Mononuclear cell (primary cell): Measurements from ENCODE around the gene PDCD10. TPM values are rescaled to one million over a fixed set of nuclear protein-coding genes. Genes with fewer than 3 reads are reported as not detected.

Experiments used
- H3K27me3 ChIP-seq: 2 replicates; pipeline ENCODE4 v1.6.0; 2011; ENCODE audit warnings: low read length, control low read depth; ENCODE audit not compliant: insufficient read depth
- H3K4me1 ChIP-seq: 2 replicates; pipeline ENCODE4 v1.5.1; 2011; ENCODE audit warnings: mild to moderate bottlenecking, low read length, control low read depth; ENCODE audit not compliant: insufficient read depth
- H3K4me3 ChIP-seq: 2 replicates; pipeline ENCODE4 v1.5.1; 2011; ENCODE audit warnings: mild to moderate bottlenecking, low read length, moderate library complexity
- H3K9me3 ChIP-seq: 2 replicates; pipeline ENCODE4 v1.5.1; 2011; ENCODE audit warnings: low read depth, mild to moderate bottlenecking, control low read depth, low read length
- total RNA-seq: library from RNA; depleted of rRNA; stranded (reverse); fragments of >200 nt; gene quantifications from one replicate; pipeline ENCODE4 v1.2.3, GENCODE V29; 2012

Gene PDCD10
- total RNA-seq, 1 donor: 82.0 TPM

GRCh38 chr3:167671878-167672427, 62.7 kb downstream of the PDCD10 start:
- H3K4me3 ChIP-seq: no peak overlapping the region
- no peaks in the 10 kb centered on the region for H3K4me1 ChIP-seq
- H3K27me3 ChIP-seq: no peaks in the 10 kb centered on the region
- peaks cover 16% of the 10 kb centered on the region for H3K9me3 ChIP-seq

DNA sequence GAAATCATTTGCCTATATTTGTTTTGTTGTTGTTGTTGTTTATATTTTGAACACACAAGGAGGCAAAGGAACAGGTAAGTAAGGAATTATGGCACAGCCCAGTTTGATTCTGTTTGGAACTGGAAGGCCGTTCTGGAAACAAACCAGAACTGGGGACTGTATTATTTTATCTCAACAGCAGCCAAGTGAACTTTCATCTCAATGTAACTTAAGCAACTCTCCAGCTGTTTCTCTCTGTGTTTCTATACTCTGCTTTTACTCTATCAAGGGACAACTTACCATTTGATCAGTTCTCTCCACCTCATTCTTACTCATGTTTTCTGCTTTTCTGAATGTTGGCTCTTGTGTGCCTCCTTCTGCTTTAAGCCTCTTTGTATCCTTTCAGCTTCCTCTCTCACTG, 65.0 kb downstream of the PDCD10 start:
- H3K9me3 ChIP-seq: no peaks in the 10 kb centered on the region
- no peak overlapping the region for H3K4me3 ChIP-seq

DNA sequence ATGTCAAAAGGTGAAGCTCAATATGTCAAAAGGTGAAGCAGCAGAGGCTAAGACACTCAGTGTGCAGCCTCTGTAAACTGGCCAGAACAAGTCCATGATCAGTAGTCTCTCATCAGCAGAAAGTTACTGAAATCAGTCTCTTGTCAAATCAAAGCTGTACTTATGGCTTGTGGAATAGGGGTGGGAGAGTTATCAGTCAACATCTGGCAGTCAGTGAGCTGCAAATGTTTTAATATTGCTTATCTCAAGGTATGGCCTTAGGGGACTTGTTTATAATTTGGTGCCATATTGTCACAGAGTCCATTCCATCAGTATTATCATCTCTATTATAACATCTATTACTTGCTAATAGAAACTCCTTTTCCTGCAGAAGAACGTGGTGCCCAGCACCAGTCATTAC, 66.0 kb downstream of the PDCD10 start:
- H3K4me1 ChIP-seq: no peaks in the 10 kb centered on the region
- H3K27me3 ChIP-seq: no peaks in the 10 kb centered on the region
- H3K4me3 ChIP-seq: no peak overlapping the region
- no peaks in the 10 kb centered on the region for H3K9me3 ChIP-seq

More for the DNA sequence above, 65.0 kb downstream of the PDCD10 start:
- Histone ChIP-seq H3K27me3 (no peaks in the 10 kb centered on the region), H3K4me1 (no peaks in the 10 kb centered on the region)

DNA sequence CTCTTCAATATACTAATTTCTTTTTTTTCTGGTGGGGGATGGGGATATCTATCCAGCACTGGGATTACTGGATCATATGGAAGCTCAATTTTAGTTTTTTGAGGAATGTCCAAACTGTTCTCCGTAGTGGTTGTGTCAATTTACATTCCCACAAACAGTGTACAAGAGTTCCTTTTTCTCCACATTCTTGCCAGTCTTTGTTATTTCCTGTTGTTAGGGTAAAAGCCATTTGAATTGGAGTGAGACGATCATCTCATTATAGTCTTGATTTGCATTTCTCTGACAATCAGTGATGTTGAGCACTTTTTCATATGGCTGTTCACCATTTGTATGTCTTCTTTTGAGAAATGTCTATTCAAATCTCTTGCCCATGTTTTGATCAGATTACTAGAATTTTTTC, 68.1 kb downstream of the PDCD10 start:
- no peaks in the 10 kb centered on the region for H3K4me1 ChIP-seq
- no peaks in the 10 kb centered on the region for H3K9me3 ChIP-seq
- H3K27me3 ChIP-seq: no peaks in the 10 kb centered on the region
- no peak overlapping the region for H3K4me3 ChIP-seq

DNA sequence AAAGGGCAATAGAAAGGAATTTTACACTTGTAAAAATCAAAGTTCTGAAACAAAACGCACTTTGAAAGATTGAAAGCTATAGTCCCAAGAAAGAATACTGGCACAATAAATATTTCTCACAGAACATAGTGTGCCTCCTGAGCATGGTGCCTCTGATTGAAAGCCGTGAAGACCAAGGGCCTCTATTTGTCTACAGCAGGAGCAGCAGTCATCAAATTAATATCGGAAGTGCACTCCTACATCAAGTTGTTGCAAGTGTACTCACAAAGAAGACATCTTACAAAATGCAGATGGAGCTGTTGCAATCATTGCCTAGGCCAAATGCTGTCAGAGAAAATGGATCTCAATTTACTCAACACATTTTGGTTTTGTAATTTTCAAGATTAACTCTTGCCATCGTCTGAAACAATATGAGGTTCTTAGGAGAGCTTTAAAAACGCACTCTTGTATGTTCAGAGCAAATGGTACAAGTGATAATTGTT, 71.7 kb downstream of the PDCD10 start:
- H3K27me3 ChIP-seq: no peaks in the 10 kb centered on the region
- H3K4me1 ChIP-seq: no peaks in the 10 kb centered on the region
- no peak overlapping the region for H3K4me3 ChIP-seq
- H3K9me3 ChIP-seq: no peaks in the 10 kb centered on the region

DNA sequence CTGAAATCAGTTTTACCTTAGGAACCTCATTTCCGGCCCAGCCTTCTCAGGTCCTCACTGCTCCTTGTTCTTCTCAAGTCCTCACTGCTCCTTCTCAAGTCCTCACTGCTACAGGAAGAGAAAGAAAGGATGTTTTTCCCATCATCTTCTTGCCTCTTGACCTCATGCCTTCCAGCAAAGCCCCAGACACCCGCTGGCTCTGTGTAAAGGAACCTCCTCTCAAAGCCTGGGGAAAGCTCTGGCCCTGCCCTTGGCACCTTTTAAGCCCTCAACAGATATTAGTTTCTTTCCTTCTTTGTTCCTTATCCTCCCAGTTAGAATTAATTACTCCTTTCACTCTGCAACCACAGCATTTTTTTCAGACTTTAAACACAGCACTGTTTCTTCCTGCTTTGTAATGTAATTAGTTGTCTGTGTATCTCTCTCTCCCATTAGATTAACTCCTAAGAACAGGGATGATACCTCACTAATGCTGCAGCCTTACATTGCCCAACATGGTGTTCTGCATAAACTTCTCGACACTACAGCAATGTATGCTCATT, 76.9 kb downstream of the PDCD10 start:
- Histone ChIP-seq H3K9me3 (no peaks in the 10 kb centered on the region), H3K27me3 (no peaks in the 10 kb centered on the region), H3K4me1 (peaks cover 6% of the 10 kb centered on the region), H3K4me3 (no peak overlapping the region)

DNA sequence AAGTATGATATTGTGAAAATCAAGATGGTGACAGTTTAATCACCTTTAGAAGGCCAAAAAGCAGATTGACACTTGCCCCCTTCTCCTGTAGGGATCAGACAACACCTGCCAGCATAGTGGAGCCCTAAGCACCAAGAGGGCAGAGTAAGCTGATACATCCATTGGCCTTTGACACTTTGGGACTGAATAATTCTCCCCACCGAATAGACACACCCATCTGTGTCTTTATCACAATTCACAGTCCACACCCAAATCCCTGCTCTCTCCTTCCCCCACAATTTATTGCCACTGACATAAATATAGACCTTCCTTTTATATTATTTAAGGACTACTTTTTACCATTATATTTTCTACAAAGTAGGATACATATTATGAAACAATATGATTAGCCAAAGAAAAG, 77.9 kb downstream of the PDCD10 start:
- H3K4me1 ChIP-seq: peaks cover 11% of the 10 kb centered on the region

DNA sequence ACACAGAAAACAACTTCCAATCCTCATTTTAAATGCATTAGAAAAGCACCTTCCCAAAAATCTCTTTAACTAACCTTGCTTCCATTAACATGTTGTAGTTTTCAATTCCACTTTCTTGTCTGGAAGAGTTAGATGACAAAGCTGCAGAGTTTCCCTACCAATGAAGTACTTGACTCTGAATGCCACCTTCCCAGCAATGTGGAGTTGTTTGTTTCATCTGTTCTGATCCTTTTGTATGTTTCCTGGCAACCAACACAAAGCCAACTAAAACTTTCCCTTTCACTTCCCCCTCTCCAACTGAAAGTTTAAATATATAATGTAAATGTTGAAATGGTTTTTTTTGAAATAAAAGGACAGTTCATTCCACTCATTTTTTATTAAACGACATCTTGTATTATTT, 80.9 kb downstream of the PDCD10 start, which contains the start of gene WDR49:
Gene WDR49 (minus strand): TSS at position 183 of the 400 bp plus-strand sequence. CDS start 517 bp downstream, outside the sequence.
- Histone ChIP-seq H3K4me1 (peaks cover 29% of the 10 kb centered on the region), H3K27me3 (no peaks in the 10 kb centered on the region), H3K9me3 (no peaks in the 10 kb centered on the region), H3K4me3 (peak within 1 kb of the TSS; percentile 0)

More for the DNA sequence above, 77.9 kb downstream of the PDCD10 start:
- no peaks in the 10 kb centered on the region for H3K9me3 ChIP-seq
- no peaks in the 10 kb centered on the region for H3K27me3 ChIP-seq
- H3K4me3 ChIP-seq: no peak overlapping the region

- Histone ChIP-seq H3K4me3 (peak overlapping the region; percentile 0), H3K27me3 (no peaks in the 10 kb centered on the region), H3K9me3 (no peaks in the 10 kb centered on the region), H3K4me1 (peaks cover 29% of the 10 kb centered on the region)
Measured at GRCh38 chr3:167653155-167653554, 81.5 kb downstream of the PDCD10 start.

DNA sequence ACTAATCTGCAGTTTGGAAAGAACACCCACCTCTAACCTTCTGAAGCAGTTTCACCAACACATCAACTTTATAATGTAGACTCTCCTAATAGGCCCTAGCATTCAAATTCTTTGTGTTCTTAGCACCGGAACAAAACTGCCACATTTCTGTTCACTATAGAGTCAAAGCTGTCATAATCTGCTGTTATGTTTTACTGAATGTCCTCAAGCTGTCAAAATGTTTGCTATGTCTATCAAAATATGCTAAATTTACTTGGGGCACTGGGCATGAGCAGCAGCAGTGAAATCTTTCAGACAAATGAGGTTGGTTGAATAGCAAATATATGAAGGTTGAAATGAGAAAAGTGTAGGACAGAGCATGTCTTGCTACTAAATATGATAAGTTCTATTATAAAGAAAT, 82.9 kb downstream of the PDCD10 start:
- H3K27me3 ChIP-seq: no peaks in the 10 kb centered on the region
- H3K4me1 ChIP-seq: peaks cover 29% of the 10 kb centered on the region
- H3K9me3 ChIP-seq: no peaks in the 10 kb centered on the region
- no peak overlapping the region for H3K4me3 ChIP-seq

DNA sequence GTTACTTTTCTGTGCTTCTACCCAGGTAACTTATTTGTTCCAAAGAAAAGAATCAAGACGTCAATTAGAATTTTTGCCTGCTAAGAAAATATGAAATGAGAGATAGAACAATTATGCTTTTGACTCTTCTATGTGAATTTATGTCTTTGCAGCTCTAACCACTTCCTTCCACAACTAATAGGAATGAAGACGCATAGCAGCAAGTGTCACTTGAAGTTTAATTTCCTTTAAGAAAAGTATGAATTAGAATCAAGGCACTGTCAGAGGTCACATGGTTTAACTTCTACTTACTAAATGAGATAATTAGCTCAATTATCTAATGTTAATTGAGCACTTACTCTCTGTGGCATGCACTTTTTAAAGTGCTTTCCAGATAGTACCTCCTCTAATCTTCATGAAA, 84.2 kb downstream of the PDCD10 start:
- peaks cover 29% of the 10 kb centered on the region for H3K4me1 ChIP-seq
- H3K9me3 ChIP-seq: no peaks in the 10 kb centered on the region
- no peaks in the 10 kb centered on the region for H3K27me3 ChIP-seq
- H3K4me3 ChIP-seq: no peak overlapping the region

- Histone ChIP-seq H3K4me3 (no peak overlapping the region), H3K9me3 (no peaks in the 10 kb centered on the region), H3K27me3 (no peaks in the 10 kb centered on the region), H3K4me1 (peaks cover 29% of the 10 kb centered on the region)
Measured at GRCh38 chr3:167649746-167650145, 84.9 kb downstream of the PDCD10 start.

- Histone ChIP-seq H3K4me1 (no peaks in the 10 kb centered on the region), H3K4me3 (no peak overlapping the region), H3K27me3 (no peaks in the 10 kb centered on the region), H3K9me3 (no peaks in the 10 kb centered on the region)
Measured at GRCh38 chr3:167644611-167645010, 90.1 kb downstream of the PDCD10 start.
